SIG-M5 treated with dmso at 0.1 percent for 504 hours (cell line): Measurements from ENCODE around the gene ZNF93.
"Not testable (repeated sequence)": the region's sequence is repeated elsewhere in the genome, so short reads cannot be mapped to it uniquely, and the experiment has no call there.

ENCODE experiments used
- DNase-seq: peaks from one replicate; lab custom pipeline; 2025; ENCODE audit not compliant: unreplicated experiment; lab: John Stamatoyannopoulos, UW

The ZNF93 gene

GRCh38 chr19:19900729-19901444 is at the start of gene ZNF93:
TSS of gene ZNF93 (plus strand) at chr19:19900946. CDS start at chr19:19901089, 143 bp downstream.
- peak; percentile 29 for DNase-seq

- not testable (repeated sequence) for DNase-seq
Measured at GRCh38 chr19:19851740-19852139, 49.0 kb upstream of the ZNF93 start.

GRCh38 chr19:19858751-19859150 is 42.0 kb upstream of the ZNF93 start:
- DNase-seq = no peak

GRCh38 chr19:19860756-19861390 is 39.9 kb upstream of the ZNF93 start:
- DNase-seq = no peak

GRCh38 chr19:19865750-19866610 is 34.8 kb upstream of the ZNF93 start, which contains the start of gene ZNF253:
TSS of gene ZNF253 (plus strand) at chr19:19865882. CDS start at chr19:19865997, 115 bp downstream.
- DNase-seq = peak; percentile 61

GRCh38 chr19:19866611-19867248 is 34.0 kb upstream of the ZNF93 start:
- DNase-seq = no peak

- not testable (repeated sequence) for DNase-seq
Measured at GRCh38 chr19:19870086-19870485, 30.7 kb upstream of the ZNF93 start.

GRCh38 chr19:19871932-19872331 is 28.8 kb upstream of the ZNF93 start:
- no peak for DNase-seq

- DNase-seq = no peak
Measured at GRCh38 chr19:19873381-19873780, 27.4 kb upstream of the ZNF93 start.

- DNase-seq = no peak
Measured at GRCh38 chr19:19877724-19878123, 23.0 kb upstream of the ZNF93 start.

- DNase-seq = no peak
Measured at GRCh38 chr19:19884583-19884982, 16.2 kb upstream of the ZNF93 start.

GRCh38 chr19:19892055-19892941 is 8.4 kb upstream of the ZNF93 start:
- not testable (repeated sequence) for DNase-seq

- DNase-seq = no peak
Measured at GRCh38 chr19:19900139-19900728, 512 bp upstream of the ZNF93 start.

- not testable (repeated sequence) for DNase-seq
Measured at GRCh38 chr19:19907551-19907950, 6.8 kb downstream of the ZNF93 start.

GRCh38 chr19:19909654-19910053 is 8.9 kb downstream of the ZNF93 start:
- no peak for DNase-seq

GRCh38 chr19:19911150-19911549 is 10.4 kb downstream of the ZNF93 start:
- DNase-seq = no peak

- DNase-seq = no peak
Measured at GRCh38 chr19:19914596-19914995, 13.8 kb downstream of the ZNF93 start.

GRCh38 chr19:19930417-19930816 is 29.7 kb downstream of the ZNF93 start:
- DNase-seq = not testable (repeated sequence)

GRCh38 chr19:19933432-19934314 is 32.9 kb downstream of the ZNF93 start:
- not testable (repeated sequence) for DNase-seq
